DND-41 (cell line): ENCODE measurements around the gene PDE4B.

Experiments
- ATAC-seq: fragments of 200-7000 bp; cut with Tn5 transposase; 3 replicates; pipeline ENCODE4 v1.9.1; 2021; ENCODE audit warnings: low read depth; ENCODE audit not compliant: insufficient read depth
- DNase-seq: peaks from one replicate; pipeline ENCODE4 v3.0.0-alpha.2; 2020
- H2AFZ ChIP-seq: 2 replicates; pipeline ENCODE4 v1.6.0; 2012; ENCODE audit warnings: low read depth, low read length
- H3K27ac ChIP-seq: 2 replicates; pipeline ENCODE4 v1.5.1; 2012; ENCODE audit warnings: low read length, inconsistent platforms
- H3K27me3 ChIP-seq: fragments of 200-600 bp; sonication (generic); 2 replicates; pipeline ENCODE4 v1.6.0; 2012; ENCODE audit warnings: low read length, mild to moderate bottlenecking, inconsistent platforms; ENCODE audit not compliant: insufficient read depth, poor library complexity
- H3K36me3 ChIP-seq: 2 replicates; pipeline ENCODE4 v1.5.1; 2012; ENCODE audit warnings: low read length, inconsistent platforms; ENCODE audit not compliant: insufficient read depth
- H3K4me1 ChIP-seq: 2 replicates; pipeline ENCODE4 v1.5.1; 2012; ENCODE audit warnings: mild to moderate bottlenecking, low read length; ENCODE audit not compliant: insufficient read depth
- H3K4me2 ChIP-seq: 2 replicates; pipeline ENCODE4 v1.6.0; 2012; ENCODE audit warnings: mild to moderate bottlenecking, moderate library complexity, low read length, inconsistent platforms; ENCODE audit not compliant: insufficient read depth
- H3K4me3 ChIP-seq, 2 experiments: fragments of 200-600 bp in 1 of 2; shearing (Covaris generic) in 1 of 2; 2 replicates each; pipeline ENCODE4 v1.5.1; 2012 to 2016; ENCODE audit warnings: inconsistent platforms in 2 of 2, low read length in 2 of 2, mild to moderate bottlenecking in 2 of 2, low read depth in 1 of 2, moderate library complexity in 1 of 2
- H3K79me2 ChIP-seq: 2 replicates; pipeline ENCODE4 v1.6.0; 2012; ENCODE audit warnings: low read length, inconsistent platforms; ENCODE audit not compliant: insufficient read depth
- H3K9ac ChIP-seq: 2 replicates; pipeline ENCODE4 v1.6.0; 2012; ENCODE audit warnings: low read depth, mild to moderate bottlenecking, inconsistent platforms, low read length, moderate library complexity
- H3K9me3 ChIP-seq: 2 replicates; pipeline ENCODE4 v1.5.1; 2012; ENCODE audit warnings: low read length, moderate library complexity, mild to moderate bottlenecking, inconsistent platforms; ENCODE audit not compliant: insufficient read depth, severe bottlenecking
- H4K20me1 ChIP-seq: 2 replicates; pipeline ENCODE4 v1.6.0; 2012; ENCODE audit warnings: low read length; ENCODE audit not compliant: insufficient read depth
- CTCF ChIP-seq: IDR thresholded peaks from 2 replicates; pipeline ENCODE4 v1.5.1; 2012; ENCODE audit warnings: borderline replicate concordance, low read length, moderate library complexity, mild to moderate bottlenecking; ENCODE audit not compliant: poor library complexity, severe bottlenecking; ENCODE audit errors: extremely low read depth
- EZH2 ChIP-seq: IDR thresholded peaks from 3 replicates; pipeline ENCODE4 v1.6.1; 2012; ENCODE audit warnings: borderline replicate concordance, low read depth, mild to moderate bottlenecking, moderate library complexity, low read length, inconsistent platforms; ENCODE audit not compliant: severe bottlenecking

PDE4B gene

GRCh38 chr1:66326867-66327266 lies 534.2 kb downstream of the PDE4B start:
- no peaks in the 10 kb centered on the region for H3K9me3 ChIP-seq
- H3K27ac ChIP-seq: no peak overlapping the region
- no peak overlapping the region for H2AFZ ChIP-seq
- H3K4me3 ChIP-seq: no peak overlapping the region
- no peaks in the 10 kb centered on the region for H3K36me3 ChIP-seq
- DNase-seq (no peak), ATAC-seq (no peak)
- no peaks in the 10 kb centered on the region for H4K20me1 ChIP-seq
- H3K27me3 ChIP-seq: peaks cover 16% of the 10 kb centered on the region
- no peak overlapping the region for H3K9ac ChIP-seq
- no peaks in the 10 kb centered on the region for H3K79me2 ChIP-seq
- no peak overlapping the region for H3K4me2 ChIP-seq
- H3K4me1 ChIP-seq: peaks cover 18% of the 10 kb centered on the region
- TF ChIP-seq EZH2 (no peak), CTCF (no peak)

GRCh38 chr1:66327588-66327987 lies 534.9 kb downstream of the PDE4B start:
- H3K36me3 ChIP-seq: no peaks in the 10 kb centered on the region
- H3K4me1 ChIP-seq: peaks cover 23% of the 10 kb centered on the region
- no peak overlapping the region for H2AFZ ChIP-seq
- DNase-seq: no peak
- no peak for ATAC-seq
- H3K27me3 ChIP-seq: peaks cover 23% of the 10 kb centered on the region
- TF ChIP-seq EZH2: no peak
- H4K20me1 ChIP-seq: no peaks in the 10 kb centered on the region
- no peak overlapping the region for H3K27ac ChIP-seq
- no peaks in the 10 kb centered on the region for H3K79me2 ChIP-seq
- no peak overlapping the region for H3K4me2 ChIP-seq
- H3K9me3 ChIP-seq: no peaks in the 10 kb centered on the region
- no peak overlapping the region for H3K9ac ChIP-seq
- H3K4me3 ChIP-seq: no peak overlapping the region

- Histone ChIP-seq H2AFZ (no peak overlapping the region), H4K20me1 (no peaks in the 10 kb centered on the region), H3K9ac (no peak overlapping the region), H3K79me2 (no peaks in the 10 kb centered on the region), H3K36me3 (no peaks in the 10 kb centered on the region), H3K4me1 (peaks cover 23% of the 10 kb centered on the region), H3K4me3 (no peak overlapping the region), H3K27ac (no peak overlapping the region), H3K9me3 (no peaks in the 10 kb centered on the region), H3K4me2 (no peak overlapping the region), H3K27me3 (peaks cover 25% of the 10 kb centered on the region)
- ATAC-seq (no peak), DNase-seq (no peak)
- TF ChIP-seq EZH2 (no peak), CTCF (no peak)
Measured at GRCh38 chr1:66328896-66329295, 536.2 kb downstream of the PDE4B start.

- H3K27me3 ChIP-seq: peaks cover 25% of the 10 kb centered on the region
- ATAC-seq: peak; percentile 42; the same call in 1 of the 3 replicates
- no peak overlapping the region for H3K27ac ChIP-seq
- no peak for DNase-seq
- peak overlapping the region; percentile 14; the same call in 1 of the 2 replicates for H3K4me2 ChIP-seq
- H3K79me2 ChIP-seq: no peaks in the 10 kb centered on the region
- H3K4me3 ChIP-seq: no peak overlapping the region
- H3K9me3 ChIP-seq: no peaks in the 10 kb centered on the region
- no peak overlapping the region for H3K9ac ChIP-seq
- H3K36me3 ChIP-seq: no peaks in the 10 kb centered on the region
- peaks cover 23% of the 10 kb centered on the region for H3K4me1 ChIP-seq
- no peak for TF ChIP-seq EZH2
- TF ChIP-seq CTCF: no peak
- H2AFZ ChIP-seq: no peak overlapping the region
- H4K20me1 ChIP-seq: no peaks in the 10 kb centered on the region
Measured at GRCh38 chr1:66330722-66331141, 538.0 kb downstream of the PDE4B start.
